HL-60 (cell line): Measurements from ENCODE around the gene BCAN.

Experiments
- DNase-seq, 2 experiments: peaks; one replicate each; pipeline ENCODE4 v3.0.0-alpha.2; 2010 to 2020; ENCODE audit warnings: low read depth in 1 of 2, low spot score in 1 of 2
- H3K27ac ChIP-seq: fragments of 250-450 bp; sonication (Bioruptor Pico); replicated peaks from 2 replicates; pipeline ENCODE4 v1.5.1; 2020; ENCODE audit warnings: mild to moderate bottlenecking, moderate library complexity
- H3K27me3 ChIP-seq: fragments of 250-450 bp; sonication (Bioruptor Pico); 2 replicates; pipeline ENCODE4 v1.5.1; 2021; ENCODE audit warnings: mild to moderate bottlenecking, moderate library complexity; ENCODE audit not compliant: insufficient read depth, poor library complexity, severe bottlenecking
- H3K4me3 ChIP-seq: replicated peaks from 2 replicates; pipeline ENCODE4 v1.5.1; 2011; ENCODE audit warnings: mild to moderate bottlenecking, control low read depth, low read length; ENCODE audit not compliant: insufficient read depth
- GABPA ChIP-seq: IDR thresholded peaks from 2 replicates; pipeline ENCODE4 v1.6.1; 2012; ENCODE audit warnings: low read depth
- POLR2AphosphoS5 ChIP-seq: IDR thresholded peaks from 2 replicates; pipeline ENCODE4 v1.6.1; 2012; ENCODE audit warnings: low read depth
- SPI1 ChIP-seq: IDR thresholded peaks from 2 replicates; pipeline ENCODE4 v1.6.1; 2012; ENCODE audit warnings: low read depth, mild to moderate bottlenecking, borderline replicate concordance
- TF ChIP-seq, protein P1 (sequence below): IDR thresholded peaks from 2 replicates; pipeline ENCODE4 v1.6.1; 2012; ENCODE audit warnings: low read depth; ENCODE audit not compliant: insufficient replicate concordance
- TF ChIP-seq, protein P2 (sequence below): IDR thresholded peaks from one replicate; pipeline ENCODE4 v1.5.1; 2011; ENCODE audit warnings: low read length, control low read depth, inconsistent platforms; ENCODE audit not compliant: insufficient read depth

Gene BCAN

DNA sequence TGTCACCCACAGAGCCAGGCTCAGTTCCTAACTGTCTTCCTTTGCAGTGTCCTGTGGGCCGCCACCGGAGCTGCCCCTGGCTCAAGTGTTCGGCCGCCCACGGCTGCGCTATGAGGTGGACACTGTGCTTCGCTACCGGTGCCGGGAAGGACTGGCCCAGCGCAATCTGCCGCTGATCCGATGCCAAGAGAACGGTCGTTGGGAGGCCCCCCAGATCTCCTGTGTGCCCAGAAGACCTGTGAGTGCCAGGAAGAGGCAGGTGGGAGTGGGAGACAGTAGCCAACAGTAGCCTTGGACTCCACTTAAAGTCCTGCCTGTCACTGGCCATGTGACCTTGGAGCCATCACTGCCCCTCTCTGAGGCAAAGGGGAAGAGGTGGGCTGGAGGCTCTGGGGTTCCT is 16.6 kb downstream of the BCAN start:
- Histone ChIP-seq H3K4me3 (no peak overlapping the region), H3K27ac (no peak overlapping the region), H3K27me3 (peaks cover 3% of the 10 kb centered on the region)
- DNase-seq = no peak
- TF ChIP-seq GABPA (no peak), SPI1 (no peak), POLR2AphosphoS5 (no peak)
- TF ChIP-seq, protein P1, sequence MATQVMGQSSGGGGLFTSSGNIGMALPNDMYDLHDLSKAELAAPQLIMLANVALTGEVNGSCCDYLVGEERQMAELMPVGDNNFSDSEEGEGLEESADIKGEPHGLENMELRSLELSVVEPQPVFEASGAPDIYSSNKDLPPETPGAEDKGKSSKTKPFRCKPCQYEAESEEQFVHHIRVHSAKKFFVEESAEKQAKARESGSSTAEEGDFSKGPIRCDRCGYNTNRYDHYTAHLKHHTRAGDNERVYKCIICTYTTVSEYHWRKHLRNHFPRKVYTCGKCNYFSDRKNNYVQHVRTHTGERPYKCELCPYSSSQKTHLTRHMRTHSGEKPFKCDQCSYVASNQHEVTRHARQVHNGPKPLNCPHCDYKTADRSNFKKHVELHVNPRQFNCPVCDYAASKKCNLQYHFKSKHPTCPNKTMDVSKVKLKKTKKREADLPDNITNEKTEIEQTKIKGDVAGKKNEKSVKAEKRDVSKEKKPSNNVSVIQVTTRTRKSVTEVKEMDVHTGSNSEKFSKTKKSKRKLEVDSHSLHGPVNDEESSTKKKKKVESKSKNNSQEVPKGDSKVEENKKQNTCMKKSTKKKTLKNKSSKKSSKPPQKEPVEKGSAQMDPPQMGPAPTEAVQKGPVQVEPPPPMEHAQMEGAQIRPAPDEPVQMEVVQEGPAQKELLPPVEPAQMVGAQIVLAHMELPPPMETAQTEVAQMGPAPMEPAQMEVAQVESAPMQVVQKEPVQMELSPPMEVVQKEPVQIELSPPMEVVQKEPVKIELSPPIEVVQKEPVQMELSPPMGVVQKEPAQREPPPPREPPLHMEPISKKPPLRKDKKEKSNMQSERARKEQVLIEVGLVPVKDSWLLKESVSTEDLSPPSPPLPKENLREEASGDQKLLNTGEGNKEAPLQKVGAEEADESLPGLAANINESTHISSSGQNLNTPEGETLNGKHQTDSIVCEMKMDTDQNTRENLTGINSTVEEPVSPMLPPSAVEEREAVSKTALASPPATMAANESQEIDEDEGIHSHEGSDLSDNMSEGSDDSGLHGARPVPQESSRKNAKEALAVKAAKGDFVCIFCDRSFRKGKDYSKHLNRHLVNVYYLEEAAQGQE = no peak
- TF ChIP-seq, protein P2, sequence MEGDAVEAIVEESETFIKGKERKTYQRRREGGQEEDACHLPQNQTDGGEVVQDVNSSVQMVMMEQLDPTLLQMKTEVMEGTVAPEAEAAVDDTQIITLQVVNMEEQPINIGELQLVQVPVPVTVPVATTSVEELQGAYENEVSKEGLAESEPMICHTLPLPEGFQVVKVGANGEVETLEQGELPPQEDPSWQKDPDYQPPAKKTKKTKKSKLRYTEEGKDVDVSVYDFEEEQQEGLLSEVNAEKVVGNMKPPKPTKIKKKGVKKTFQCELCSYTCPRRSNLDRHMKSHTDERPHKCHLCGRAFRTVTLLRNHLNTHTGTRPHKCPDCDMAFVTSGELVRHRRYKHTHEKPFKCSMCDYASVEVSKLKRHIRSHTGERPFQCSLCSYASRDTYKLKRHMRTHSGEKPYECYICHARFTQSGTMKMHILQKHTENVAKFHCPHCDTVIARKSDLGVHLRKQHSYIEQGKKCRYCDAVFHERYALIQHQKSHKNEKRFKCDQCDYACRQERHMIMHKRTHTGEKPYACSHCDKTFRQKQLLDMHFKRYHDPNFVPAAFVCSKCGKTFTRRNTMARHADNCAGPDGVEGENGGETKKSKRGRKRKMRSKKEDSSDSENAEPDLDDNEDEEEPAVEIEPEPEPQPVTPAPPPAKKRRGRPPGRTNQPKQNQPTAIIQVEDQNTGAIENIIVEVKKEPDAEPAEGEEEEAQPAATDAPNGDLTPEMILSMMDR = no peak

DNA sequence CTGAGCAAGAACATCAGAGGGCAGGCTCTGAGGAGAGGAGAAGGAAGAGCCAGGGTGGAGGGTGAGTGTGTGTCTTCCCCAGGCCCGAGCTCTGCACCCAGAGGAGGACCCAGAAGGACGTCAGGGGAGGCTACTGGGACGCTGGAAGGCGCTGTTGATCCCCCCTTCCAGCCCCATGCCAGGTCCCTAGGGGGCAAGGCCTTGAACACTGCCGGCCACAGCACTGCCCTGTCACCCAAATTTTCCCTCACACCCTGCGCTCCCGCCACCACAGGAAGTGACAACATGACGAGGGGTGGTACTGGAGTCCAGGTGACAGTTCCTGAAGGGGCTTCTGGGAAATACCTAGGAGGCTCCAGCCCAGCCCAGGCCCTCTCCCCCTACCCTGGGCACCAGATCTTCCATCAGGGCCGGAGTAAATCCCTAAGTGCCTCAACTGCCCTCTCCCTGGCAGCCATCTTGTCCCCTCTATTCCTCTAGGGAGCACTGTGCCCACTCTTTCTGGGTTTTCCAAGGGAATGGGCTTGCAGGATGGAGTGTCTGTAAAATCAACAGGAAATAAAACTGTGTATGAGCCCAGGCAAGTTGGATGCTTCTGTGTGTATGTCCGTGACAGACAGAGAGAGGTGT is 17.1 kb downstream of the BCAN start:
- H3K27ac ChIP-seq = no peak overlapping the region
- DNase-seq = no peak
- H3K27me3 ChIP-seq = peaks cover 3% of the 10 kb centered on the region
- no peak overlapping the region for H3K4me3 ChIP-seq
- TF ChIP-seq POLR2AphosphoS5 (no peak), SPI1 (no peak), GABPA (no peak)
- TF ChIP-seq, protein P1 = no peak
- TF ChIP-seq, protein P2 = no peak

DNA sequence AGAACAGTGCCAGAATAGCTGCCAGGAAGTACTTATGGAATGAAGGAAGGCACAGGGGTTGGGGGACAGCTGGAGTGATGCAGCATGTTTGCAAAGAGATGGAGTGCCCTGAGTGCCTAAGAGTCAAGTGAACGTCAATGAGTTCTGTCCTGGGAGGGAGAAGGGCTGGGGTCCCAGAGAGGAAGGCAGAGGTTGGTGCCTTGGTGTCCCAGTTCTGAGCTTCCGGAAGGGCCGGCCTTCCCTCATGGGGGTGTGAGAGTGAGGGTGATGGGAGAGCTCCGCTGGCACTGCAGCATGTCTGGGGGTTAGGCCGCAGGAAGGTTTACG is 17.7 kb downstream of the BCAN start:
- Histone ChIP-seq H3K27me3 (peaks cover 3% of the 10 kb centered on the region), H3K27ac (no peak overlapping the region), H3K4me3 (no peak overlapping the region; the same call in 1 of the 2 replicates)
- TF ChIP-seq, protein P2 = no peak
- TF ChIP-seq GABPA (no peak), POLR2AphosphoS5 (no peak), SPI1 (no peak)
- DNase-seq = no peak
